Right lobe of liver (tissue), 4 donors: ENCODE measurements around the gene ATG9B.

ENCODE experiments used
- CTCF ChIP-seq, 4 donors: fragments of 200-600 bp in 3 of 4; fragments of 450-650 bp in 1 of 4; IDR thresholded peaks; one replicate each; pipeline versions ENCODE4 v1.5.1 to v1.8.0; 2016 to 2022; ENCODE audit warnings: antibody characterized with exemption in 4 of 4, mild to moderate bottlenecking in 2 of 4
- POLR2A ChIP-seq: fragments of 450-650 bp; IDR thresholded peaks from one replicate; pipeline ENCODE4 v1.6.1; 2017; ENCODE audit warnings: antibody characterized with exemption, mild to moderate bottlenecking
- donor health status: DM: no; HTN: no; CAD: no.
- donor health status: DM: no; HTN: no; CAD: no.
- donor health status: DM: no; HTN: yes; CAD: no.

GRCh38 chr7:151057506-151057988, 33.3 kb upstream of the ATG9B start, which contains the start of gene CDK5:
- TF ChIP-seq CTCF (IDR thresholded peaks at IDR 0.05) (no peak), POLR2A (no peak)
